Stimulated activated naive B cell treated with anti-CD40 and anti-IgM and Interleukin-4, amounts not matched to agents 10 μg/mL and 1 μg/mL and 100 μg/mL, for 72 hours (primary cell): ENCODE measurements around the gene DUS1L.
"Not testable (repeated sequence)": the region's sequence is repeated elsewhere in the genome, so short reads cannot be mapped to it uniquely, and the experiment has no call there.

Experiments
- ATAC-seq, 2 donors: fragments of 150-1000 bp; cut with Tn5 transposase; replicated peaks; 2 replicates each; pipeline ENCODE4 v1.10.0; 2021; ENCODE audit warnings: moderate library complexity in 1 of 2
- DNase-seq: peaks from one replicate; pipeline ENCODE4 v3.0.0; 2021
- H3K27ac Mint-ChIP-seq: one replicate; pipeline ENCODE4 v1.8.0; 2022; ENCODE audit warnings: mild to moderate bottlenecking, mixed read lengths
- H3K27me3 Mint-ChIP-seq, 2 donors: one replicate each; pipeline ENCODE4 v1.8.0; 2022; ENCODE audit warnings: mixed read lengths in 2 of 2
- H3K36me3 Mint-ChIP-seq, 2 donors: one replicate each; pipeline ENCODE4 v1.8.0; 2022; ENCODE audit warnings: mixed read lengths in 2 of 2, mild to moderate bottlenecking in 1 of 2
- H3K4me1 Mint-ChIP-seq, 2 donors: one replicate each; pipeline ENCODE4 v1.8.0; 2022; ENCODE audit warnings: mixed read lengths in 2 of 2, mild to moderate bottlenecking in 1 of 2
- H3K4me3 Mint-ChIP-seq, 2 donors: one replicate each; pipeline ENCODE4 v1.8.0; 2022; ENCODE audit warnings: mild to moderate bottlenecking in 2 of 2, mixed read lengths in 2 of 2, moderate library complexity in 1 of 2
- H3K9me3 Mint-ChIP-seq, 2 donors: one replicate each; pipeline ENCODE4 v1.8.0; 2022; ENCODE audit warnings: mixed read lengths in 2 of 2, mild to moderate bottlenecking in 1 of 2

The DUS1L gene

GRCh38 chr17:82046903-82047302 is 18.7 kb downstream of the DUS1L start:
- no peak for ATAC-seq
- H3K27ac Mint-ChIP-seq, result no peak overlapping the region

GRCh38 chr17:82045936-82046484 is 19.6 kb downstream of the DUS1L start:
- ATAC-seq (no peak), DNase-seq (no peak)
- Mint-ChIP-seq H3K27ac (no peak overlapping the region), H3K9me3 (no peaks in the 10 kb centered on the region), H3K27me3 (no peaks in the 10 kb centered on the region), H3K4me1 (peaks cover 13 to 19% of the 10 kb centered on the region in 2 donors), H3K4me3 (no peak overlapping the region), H3K36me3 (peaks cover 14 to 18% of the 10 kb centered on the region in 2 donors)

More at GRCh38 chr17:82046903-82047302, 18.7 kb downstream of the DUS1L start:
- Mint-ChIP-seq H3K4me3 (no peak overlapping the region), H3K9me3 (no peaks in the 10 kb centered on the region), H3K4me1 (peaks cover 13 to 19% of the 10 kb centered on the region in 2 donors), H3K27me3 (no peaks in the 10 kb centered on the region), H3K36me3 (peaks cover 14 to 18% of the 10 kb centered on the region in 2 donors)
- no peak for DNase-seq

DNA sequence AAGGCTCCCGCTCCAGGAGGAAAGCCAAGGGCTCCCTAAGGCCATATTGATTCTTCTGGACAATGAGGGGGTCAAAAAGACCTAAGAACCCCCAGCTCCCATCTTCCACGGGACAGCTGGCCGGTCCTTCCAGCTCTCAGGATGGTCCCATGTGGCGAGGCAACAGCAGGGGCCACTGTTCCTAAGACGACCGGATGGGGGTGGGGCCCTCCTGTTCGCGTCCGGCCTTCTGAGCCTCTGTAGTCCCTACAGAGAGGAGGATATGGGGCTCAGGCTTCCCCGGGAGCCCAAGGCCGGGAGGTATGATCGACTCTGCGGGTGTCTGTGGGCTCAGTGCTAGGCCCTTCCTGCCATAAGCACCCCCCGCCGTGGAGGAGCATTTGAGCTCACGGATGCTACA is 22.1 kb downstream of the DUS1L start:
- no peak for ATAC-seq

DNA sequence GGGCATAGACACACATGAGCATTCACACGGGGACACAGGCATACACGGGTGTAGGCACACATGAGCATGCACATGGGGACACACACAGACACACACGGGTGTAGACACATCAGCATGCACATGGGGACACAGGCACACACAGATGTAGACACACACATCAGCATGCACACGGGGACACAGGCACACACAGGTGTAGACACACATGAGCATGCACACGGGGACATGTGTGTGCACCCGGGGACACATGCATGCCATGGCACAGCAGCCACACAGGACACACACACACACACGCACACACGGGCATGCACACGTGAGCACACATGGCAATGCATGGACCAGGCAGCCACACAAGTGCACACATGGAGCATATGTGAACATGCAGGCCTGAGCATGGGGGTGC is 23.0 kb downstream of the DUS1L start:
- Mint-ChIP-seq H3K4me1 (peaks cover 14 to 17% of the 10 kb centered on the region in 2 donors), H3K9me3 (no peaks in the 10 kb centered on the region), H3K27me3 (no peaks in the 10 kb centered on the region), H3K4me3 (no peak overlapping the region), H3K36me3 (peaks cover 5 to 6% of the 10 kb centered on the region in 2 donors), H3K27ac (no peak overlapping the region)
- ATAC-seq (no peak), DNase-seq (no peak)

More for the DNA sequence above, 22.1 kb downstream of the DUS1L start:
- peaks cover 10 to 14% of the 10 kb centered on the region in 2 donors for H3K4me1 Mint-ChIP-seq
- H3K9me3 Mint-ChIP-seq, result no peaks in the 10 kb centered on the region
- H3K4me3 Mint-ChIP-seq, result no peak overlapping the region
- H3K27me3 Mint-ChIP-seq, result no peaks in the 10 kb centered on the region
- no peak for DNase-seq
- H3K36me3 Mint-ChIP-seq, result peaks cover 9 to 11% of the 10 kb centered on the region in 2 donors
- H3K27ac Mint-ChIP-seq, result no peak overlapping the region

- Mint-ChIP-seq H3K4me1 (peaks cover 12 to 16% of the 10 kb centered on the region in 2 donors), H3K36me3 (no peaks in the 10 kb centered on the region), H3K9me3 (no peaks in the 10 kb centered on the region), H3K27ac (peak overlapping the region; percentile 57), H3K27me3 (no peaks in the 10 kb centered on the region), H3K4me3 (no peak overlapping the region)
- DNase-seq, result no peak
- no peak for ATAC-seq
These were observed 24.3 kb downstream of the DUS1L start for GRCh38 chr17:82041144-82041814.

DNA sequence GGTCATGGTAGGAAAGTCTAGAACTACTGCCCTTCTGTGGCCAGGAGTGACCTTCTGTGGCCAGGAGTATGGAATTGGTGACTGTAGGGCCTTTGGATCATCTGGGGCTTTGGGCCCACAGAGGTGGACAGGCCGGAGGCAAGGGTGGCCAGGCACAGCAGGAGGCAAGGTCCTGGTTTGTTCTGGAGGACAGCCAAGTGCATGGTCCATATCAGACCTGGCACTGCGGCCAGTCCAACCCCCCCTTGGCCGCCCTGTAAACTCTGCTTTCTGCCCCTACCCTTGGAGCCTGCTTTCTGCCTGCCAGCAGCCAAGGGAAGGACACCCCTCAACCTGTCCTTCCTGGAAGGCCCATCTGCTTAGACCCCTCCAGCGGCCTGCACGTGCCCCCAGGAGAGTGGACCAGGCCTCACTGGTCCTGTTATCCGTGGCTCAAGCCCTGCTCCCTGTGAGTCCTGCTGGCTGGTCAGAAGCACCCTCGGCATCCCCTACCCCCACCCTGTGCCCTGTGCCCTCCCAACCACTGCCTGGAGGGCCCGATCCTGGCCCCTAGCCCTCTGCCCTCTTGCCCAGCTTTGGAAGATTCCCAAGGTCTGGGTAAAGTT is 25.8 kb downstream of the DUS1L start:
- DNase-seq, result no peak
- no peaks in the 10 kb centered on the region for H3K9me3 Mint-ChIP-seq
- peaks cover 24 to 30% of the 10 kb centered on the region in 2 donors for H3K4me1 Mint-ChIP-seq
- no peak overlapping the region for H3K4me3 Mint-ChIP-seq
- H3K27ac Mint-ChIP-seq, result no peak overlapping the region
- no peaks in the 10 kb centered on the region for H3K27me3 Mint-ChIP-seq
- H3K36me3 Mint-ChIP-seq, result peaks cover 5 to 9% of the 10 kb centered on the region in 2 donors
- ATAC-seq, result no peak

DNA sequence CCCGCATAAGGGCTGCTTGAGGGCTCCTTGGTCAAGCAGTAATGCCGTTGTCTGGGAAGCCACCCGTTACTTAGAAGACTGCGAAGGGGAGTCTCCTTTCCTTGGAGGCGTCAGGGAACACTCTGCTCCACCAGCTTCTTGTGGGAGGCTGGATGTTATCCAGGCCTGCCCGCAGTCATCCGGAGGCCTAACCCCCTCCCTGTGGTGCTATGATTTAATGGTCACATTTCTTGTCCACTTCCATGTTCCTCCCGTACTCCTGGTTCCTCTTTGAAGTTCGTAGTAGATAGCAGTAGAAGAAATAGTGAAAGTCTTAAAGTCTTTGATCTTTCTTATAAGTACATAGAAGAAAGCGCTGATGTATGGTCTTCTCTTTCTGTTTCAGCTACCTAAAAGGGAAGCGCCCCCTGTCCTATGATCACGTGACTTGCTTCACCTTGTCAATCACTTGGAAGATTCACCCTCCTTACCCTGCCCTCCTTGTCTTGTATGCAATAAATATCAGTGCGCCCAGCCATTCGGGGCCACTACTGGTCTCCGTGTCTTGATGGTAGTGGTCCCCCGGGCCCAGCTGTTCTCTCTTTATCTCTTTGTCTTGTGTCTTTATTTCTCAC is 26.7 kb downstream of the DUS1L start:
- not testable (repeated sequence) for DNase-seq, H3K27me3 Mint-ChIP-seq, H3K36me3 Mint-ChIP-seq, ATAC-seq, H3K9me3 Mint-ChIP-seq
- Mint-ChIP-seq H3K4me3 (peak overlapping the region; percentile 6 to 32), H3K4me1 (peaks cover 24 to 35% of the 10 kb centered on the region in 2 donors), H3K27ac (peak overlapping the region; percentile 83)

GRCh38 chr17:82037889-82038195 is 27.8 kb downstream of the DUS1L start:
- H3K36me3 Mint-ChIP-seq, result peaks cover 5 to 9% of the 10 kb centered on the region in 2 donors
- no peaks in the 10 kb centered on the region for H3K27me3 Mint-ChIP-seq
- ATAC-seq (no peak), DNase-seq (no peak)
- H3K4me1 Mint-ChIP-seq, result peaks cover 24 to 35% of the 10 kb centered on the region in 2 donors
- H3K4me3 Mint-ChIP-seq, result peak overlapping the region; percentile 95 to 97
- H3K9me3 Mint-ChIP-seq, result no peaks in the 10 kb centered on the region
- H3K27ac Mint-ChIP-seq, result peak overlapping the region; percentile 98

DNA sequence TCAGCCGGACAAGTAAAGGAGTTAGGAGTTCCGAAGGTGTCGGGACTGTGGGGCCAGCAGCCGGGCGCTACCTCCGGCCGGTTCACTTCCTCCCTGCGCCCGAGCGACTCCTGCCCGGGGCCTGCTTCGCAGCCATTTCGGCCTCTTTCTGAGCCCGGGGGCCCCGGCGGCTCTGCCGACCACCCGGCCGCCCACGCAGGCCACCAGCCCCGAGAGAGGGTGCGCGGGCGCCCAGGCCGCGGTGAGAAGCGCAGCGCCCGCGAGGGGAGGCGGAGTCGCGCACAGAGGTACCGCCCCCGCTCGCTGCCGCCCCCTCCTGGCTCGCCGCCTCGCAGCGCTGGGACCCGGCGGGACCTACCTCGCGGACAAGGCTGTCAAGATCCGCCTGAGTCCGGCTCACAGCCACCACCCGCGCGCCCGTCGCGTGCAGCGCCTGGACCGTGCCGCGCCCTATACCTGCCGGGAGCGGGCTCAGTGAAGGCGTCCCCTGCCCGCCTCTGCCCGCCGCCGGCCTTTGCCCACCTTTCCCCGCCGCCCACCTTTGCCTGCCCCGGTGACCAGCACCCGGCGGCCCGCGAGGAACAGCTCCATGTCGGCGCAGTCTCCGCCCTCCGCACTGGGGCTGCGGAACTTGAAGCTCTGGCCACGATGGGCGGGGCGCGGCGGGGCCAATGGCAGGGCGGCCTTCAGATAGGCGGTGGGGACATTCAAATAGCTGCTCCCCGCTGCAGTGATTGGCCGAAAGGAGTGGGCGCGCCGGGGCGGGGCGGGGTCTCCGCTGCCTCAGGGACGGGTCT is 28.3 kb downstream of the DUS1L start, which contains the start of gene DCXR:
TSS of gene DCXR (minus strand) at position 606 of the 797 bp plus-strand sequence. CDS start at position 591, 15 bp downstream.
- Mint-ChIP-seq H3K9me3 (no peaks in the 10 kb centered on the region), H3K4me3 (peak within 1 kb of the TSS; percentile 95 to 97), H3K27ac (peak within 1 kb of the TSS; percentile 98), H3K27me3 (no peaks in the 10 kb centered on the region), H3K36me3 (peaks cover 5 to 9% of the 10 kb centered on the region in 2 donors), H3K4me1 (peaks cover 24 to 35% of the 10 kb centered on the region in 2 donors)
- DNase-seq (peak; percentile 95), ATAC-seq (peak; percentile 94 to 96)

- no peak overlapping the region for H3K27ac Mint-ChIP-seq
- no peak for DNase-seq
These were observed 28.9 kb downstream of the DUS1L start for GRCh38 chr17:82036634-82037091.

DNA sequence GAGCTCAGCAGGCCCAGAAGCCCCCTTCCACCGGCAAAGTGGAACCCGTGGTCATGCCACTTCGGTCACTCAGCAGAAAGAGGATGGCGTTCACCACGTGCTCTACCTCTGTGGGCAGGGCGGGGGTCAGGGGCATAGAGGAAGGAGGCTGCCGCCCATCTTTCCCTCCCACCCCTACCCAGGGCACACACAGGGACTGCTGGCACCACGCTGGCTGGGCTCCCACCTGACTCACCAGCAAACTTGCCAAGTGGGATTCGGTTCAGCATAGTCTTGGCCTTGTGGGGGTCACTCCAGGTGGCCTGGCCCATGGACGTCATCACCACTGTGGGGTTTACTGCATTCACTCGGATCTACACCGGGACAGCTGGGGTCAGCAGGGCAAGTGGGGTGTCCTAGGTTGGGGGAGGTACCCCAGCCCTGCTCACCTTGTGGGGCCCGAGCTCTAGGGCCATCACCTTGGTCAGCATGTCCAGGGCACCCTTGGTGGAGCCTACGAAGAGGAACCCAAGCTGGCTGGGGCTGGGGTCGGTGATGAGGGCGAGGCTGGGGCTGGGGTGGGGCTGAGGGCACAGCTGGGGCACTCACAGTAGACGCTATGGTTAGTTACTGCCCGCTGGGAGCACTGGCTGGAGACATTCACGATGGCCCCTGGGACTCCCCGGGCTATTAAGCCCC is 29.5 kb downstream of the DUS1L start:
- peaks cover 5 to 9% of the 10 kb centered on the region in 2 donors for H3K36me3 Mint-ChIP-seq
- H3K4me3 Mint-ChIP-seq, result peak overlapping the region; percentile 95 to 97
- no peaks in the 10 kb centered on the region for H3K9me3 Mint-ChIP-seq
- no peak for DNase-seq
- H3K27me3 Mint-ChIP-seq, result no peaks in the 10 kb centered on the region
- peak overlapping the region; percentile 88 for H3K27ac Mint-ChIP-seq
- peaks cover 24 to 35% of the 10 kb centered on the region in 2 donors for H3K4me1 Mint-ChIP-seq
- ATAC-seq, result no peak

More at GRCh38 chr17:82036634-82037091, 28.9 kb downstream of the DUS1L start:
- ATAC-seq, result no peak
- Mint-ChIP-seq H3K4me3 (peak overlapping the region; percentile 95 to 97), H3K9me3 (no peaks in the 10 kb centered on the region), H3K27me3 (no peaks in the 10 kb centered on the region), H3K4me1 (peaks cover 24 to 35% of the 10 kb centered on the region in 2 donors), H3K36me3 (peaks cover 5 to 9% of the 10 kb centered on the region in 2 donors)

DNA sequence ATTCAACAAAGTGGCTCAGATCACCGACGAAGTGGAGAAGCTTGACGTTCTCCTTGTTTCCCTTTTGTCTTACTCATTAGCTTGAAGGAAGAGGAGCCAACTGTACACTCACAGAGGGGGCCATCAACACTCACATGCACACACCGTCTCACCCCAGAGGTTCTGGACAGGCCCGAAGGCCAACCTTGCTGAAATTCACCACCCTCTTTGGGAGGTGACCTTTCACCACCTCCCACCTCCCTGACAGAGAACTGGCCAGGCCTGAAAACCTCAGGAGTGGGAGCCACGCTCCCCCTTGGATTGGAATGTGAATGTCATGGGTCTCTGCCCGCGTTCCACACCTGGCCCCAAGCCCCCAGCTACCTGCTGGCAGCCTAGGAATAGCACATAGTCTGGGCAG is 30.1 kb downstream of the DUS1L start:
- ATAC-seq (no peak), DNase-seq (no peak)
- Mint-ChIP-seq H3K36me3 (peaks cover 6 to 9% of the 10 kb centered on the region in 2 donors), H3K9me3 (no peaks in the 10 kb centered on the region), H3K4me1 (peaks cover 25 to 37% of the 10 kb centered on the region in 2 donors), H3K4me3 (peak overlapping the region; percentile 67 to 69), H3K27ac (no peak overlapping the region), H3K27me3 (no peaks in the 10 kb centered on the region)

DNA sequence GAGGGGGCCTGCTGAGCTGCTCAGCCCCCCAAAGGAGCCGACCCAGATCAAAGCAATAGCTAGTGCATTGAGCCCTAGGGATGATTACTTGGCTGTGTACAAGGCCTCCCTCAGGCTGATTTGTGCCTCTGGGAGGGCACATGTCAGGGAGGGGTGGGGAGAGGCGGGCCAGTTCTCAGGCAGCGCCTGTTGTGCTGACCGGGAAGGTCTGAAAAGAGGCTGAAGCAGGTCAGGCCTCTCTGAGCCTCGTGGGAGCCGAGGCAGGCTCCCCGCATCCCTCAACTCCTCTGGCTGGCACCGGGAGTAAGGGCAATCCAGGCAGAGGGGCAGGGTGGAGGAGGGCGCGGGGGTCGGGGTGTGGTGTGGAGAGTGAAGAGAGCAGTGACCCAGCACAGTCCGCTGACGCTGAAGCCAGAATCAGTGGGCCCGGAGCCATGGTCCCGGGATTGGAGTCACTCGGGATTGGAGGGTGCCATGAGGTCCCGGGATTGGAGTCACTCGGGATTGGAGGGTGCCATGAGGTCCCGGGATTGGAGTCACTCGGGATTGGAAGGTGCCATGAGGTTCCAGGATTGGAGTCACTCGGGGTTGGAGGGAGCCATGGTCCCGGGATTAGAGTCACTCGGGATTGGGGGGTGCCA is 31.1 kb downstream of the DUS1L start:
- ATAC-seq (no peak), DNase-seq (no peak)
- Mint-ChIP-seq H3K27me3 (peaks cover 3 to 5% of the 10 kb centered on the region in 2 donors), H3K4me1 (peaks cover 30 to 44% of the 10 kb centered on the region in 2 donors), H3K36me3 (peaks cover 10 to 13% of the 10 kb centered on the region in 2 donors), H3K9me3 (no peaks in the 10 kb centered on the region), H3K4me3 (no peak overlapping the region), H3K27ac (no peak overlapping the region)
